IMR-90 (cell line): ENCODE measurements around the gene DHDH. TPM values are rescaled to one million over a fixed set of nuclear protein-coding genes. Genes with fewer than 3 reads are reported as not detected.

Experiments used
- ATAC-seq: fragments of 200-7000 bp; cut with Tn5 transposase; 2 replicates; pipeline ENCODE4 v1.9.1; 2020; ENCODE audit warnings: low read depth, mild to moderate bottlenecking, moderate library complexity
- BruUV-seq: library from RNA; stranded (reverse); fragments of 400-500 nt; replicated peaks from 2 replicates; lab custom pipeline; 2021; lab: Mats Ljungman, UMichigan
- CTCF ChIA-PET: fragments of 300-600 bp; formaldehyde crosslinking; extraction: SDS; loops from one replicate; lab custom pipeline; 2021; ENCODE audit warnings: antibody characterized with exemption; lab: Yijun Ruan, JAX
- POLR2A ChIA-PET: fragments of 300-600 bp; sonication (Branson Sonifier 250); formaldehyde crosslinking; loops from one replicate; lab custom pipeline; 2022; ENCODE audit warnings: antibody characterized with exemption; ENCODE audit not compliant: unreplicated experiment; lab: Charles Lee
- DNase-seq: peaks from one replicate; pipeline ENCODE4 v3.0.0; 2013
- H2AFZ ChIP-seq: replicated peaks from 2 replicates; pipeline ENCODE3; 2013; ENCODE audit warnings: low read length, mild to moderate bottlenecking; ENCODE audit not compliant: poor library complexity
- H2AK5ac ChIP-seq: 2 replicates; pipeline ENCODE4 v1.6.1; 2013; ENCODE audit warnings: low read depth, low read length, inconsistent platforms
- H2AK9ac ChIP-seq: replicated peaks from 2 replicates; pipeline ENCODE3; 2013; ENCODE audit warnings: mild to moderate bottlenecking, low read depth, low read length, moderate library complexity; ENCODE audit not compliant: poor library complexity
- H2BK120ac ChIP-seq: 2 replicates; pipeline ENCODE4 v1.6.1; 2013; ENCODE audit warnings: low read depth, low read length, inconsistent platforms
- H2BK15ac ChIP-seq: 3 replicates; pipeline ENCODE4 v1.6.1; 2013; ENCODE audit warnings: low read depth, low read length, inconsistent platforms
- H2BK20ac ChIP-seq: 2 replicates; pipeline ENCODE4 v1.6.1; 2013; ENCODE audit warnings: low read depth, mild to moderate bottlenecking, inconsistent platforms, low read length, moderate library complexity
- H2BK5ac ChIP-seq: 2 replicates; pipeline ENCODE4 v1.6.1; 2013; ENCODE audit warnings: mild to moderate bottlenecking, low read depth, low read length, inconsistent platforms; ENCODE audit not compliant: poor library complexity, severe bottlenecking
- H3K14ac ChIP-seq: replicated peaks from 2 replicates; pipeline ENCODE4 v1.6.1; 2013; ENCODE audit warnings: low read depth, low read length, inconsistent platforms
- H3K18ac ChIP-seq: 2 replicates; pipeline ENCODE4 v1.6.1; 2013; ENCODE audit warnings: low read depth, low read length, control low read depth
- H3K23ac ChIP-seq: 2 replicates; pipeline ENCODE4 v1.6.1; 2013; ENCODE audit warnings: low read depth, low read length, inconsistent platforms
- H3K27ac ChIP-seq: 2 replicates; pipeline ENCODE4 v1.5.1; 2013; ENCODE audit warnings: mild to moderate bottlenecking, control low read depth, low read length; ENCODE audit not compliant: insufficient read depth
- H3K27me3 ChIP-seq: 2 replicates; pipeline ENCODE4 v1.6.1; 2013; ENCODE audit warnings: low read length; ENCODE audit not compliant: control insufficient read depth, insufficient read depth
- H3K36me3 ChIP-seq: 2 replicates; pipeline ENCODE4 v1.6.1; 2013; ENCODE audit warnings: low read length, mixed read lengths; ENCODE audit not compliant: control insufficient read depth, insufficient read depth
- H3K4ac ChIP-seq: 2 replicates; pipeline ENCODE4 v1.6.1; 2013; ENCODE audit warnings: low read depth, low read length, inconsistent platforms
- H3K4me1 ChIP-seq: 2 replicates; pipeline ENCODE4 v1.6.1; 2013; ENCODE audit warnings: low read length, mixed read lengths; ENCODE audit not compliant: control insufficient read depth, insufficient read depth
- H3K4me2 ChIP-seq: 2 replicates; pipeline ENCODE4 v1.6.1; 2013; ENCODE audit warnings: low read depth, mild to moderate bottlenecking, control low read depth, low read length, moderate library complexity
- H3K4me3 ChIP-seq: 2 replicates; pipeline ENCODE4 v1.5.1; 2013; ENCODE audit warnings: low read depth, mild to moderate bottlenecking, control low read depth, low read length, moderate library complexity; ENCODE audit not compliant: insufficient read depth
- H3K56ac ChIP-seq: 2 replicates; pipeline ENCODE4 v1.6.1; 2013; ENCODE audit warnings: low read length, inconsistent platforms; ENCODE audit not compliant: insufficient read depth; ENCODE audit errors: extremely low read depth
- H3K79me1 ChIP-seq, 2 experiments: 2 replicates each; pipeline ENCODE4 v1.6.1; 2013; ENCODE audit warnings: low read length in 2 of 2, inconsistent platforms in 1 of 2, low read depth in 1 of 2
- H3K9ac ChIP-seq: 2 replicates; pipeline ENCODE4 v1.6.1; 2013; ENCODE audit warnings: low read depth, low read length, control low read depth
- H3K9me1 ChIP-seq: 2 replicates; pipeline ENCODE4 v1.6.1; 2013; ENCODE audit warnings: low read length, inconsistent platforms; ENCODE audit not compliant: insufficient read depth
- H3K9me3 ChIP-seq: 2 replicates; pipeline ENCODE4 v1.6.1; 2013; ENCODE audit warnings: low read length; ENCODE audit not compliant: control insufficient read depth, insufficient read depth
- H4K20me1 ChIP-seq: 2 replicates; pipeline ENCODE4 v1.6.1; 2013; ENCODE audit warnings: low read length, inconsistent platforms; ENCODE audit not compliant: insufficient read depth
- H4K5ac ChIP-seq: 2 replicates; pipeline ENCODE4 v1.6.1; 2013; ENCODE audit warnings: mild to moderate bottlenecking, low read depth, low read length, control low read depth
- H4K8ac ChIP-seq, 2 experiments: 2 replicates each; pipeline ENCODE4 v1.6.1; 2013; ENCODE audit warnings: low read depth in 2 of 2, low read length in 2 of 2, control low read depth in 1 of 2, inconsistent platforms in 1 of 2
- H4K91ac ChIP-seq: 2 replicates; pipeline ENCODE4 v1.6.1; 2013; ENCODE audit warnings: low read depth, low read length, inconsistent platforms; ENCODE audit not compliant: insufficient read depth
- BHLHE40 ChIP-seq: fragments of 150-350 bp; IDR thresholded peaks from 2 replicates; pipeline ENCODE4 v1.6.1; 2016; ENCODE audit warnings: mild to moderate bottlenecking, low read depth, low read length
- CHD1 ChIP-seq: IDR thresholded peaks from 2 replicates; pipeline ENCODE4 v1.6.1; 2012; ENCODE audit warnings: low read depth, low read length, improper control_type of control experiment
- CTCF ChIP-seq: conservative IDR thresholded peaks from 2 replicates; pipeline ENCODE4 v1.5.1; 2012; ENCODE audit warnings: mild to moderate bottlenecking, low read depth, low read length, improper control_type of control experiment
- ELK1 ChIP-seq: fragments of 150-350 bp; IDR thresholded peaks from 2 replicates; pipeline ENCODE4 v1.6.1; 2016; ENCODE audit warnings: low read depth, mild to moderate bottlenecking, low read length, moderate library complexity, borderline replicate concordance
- FOS ChIP-seq: fragments of 150-350 bp; IDR thresholded peaks from 2 replicates; pipeline ENCODE4 v1.6.1; 2016; ENCODE audit warnings: low read depth, low read length
- MAFK ChIP-seq: IDR thresholded peaks from 2 replicates; pipeline ENCODE4 v1.6.1; 2012; ENCODE audit warnings: low read depth, low read length, improper control_type of control experiment
- MAZ ChIP-seq: IDR thresholded peaks from 2 replicates; pipeline ENCODE4 v1.6.1; 2012; ENCODE audit warnings: low read depth, mild to moderate bottlenecking, low read length, improper control_type of control experiment, moderate library complexity, borderline replicate concordance
- MXI1 ChIP-seq: IDR thresholded peaks from 2 replicates; pipeline ENCODE4 v1.6.1; 2012; ENCODE audit warnings: low read depth, mild to moderate bottlenecking, low read length, moderate library complexity, borderline replicate concordance
- NFE2L2 ChIP-seq: fragments of 150-350 bp; IDR thresholded peaks from 2 replicates; pipeline ENCODE4 v1.6.1; 2016; ENCODE audit warnings: low read depth, mild to moderate bottlenecking, low read length
- POLR2A ChIP-seq: IDR thresholded peaks from 2 replicates; pipeline ENCODE4 v1.6.1; 2012; ENCODE audit warnings: mild to moderate bottlenecking, low read depth, low read length
- RAD21 ChIP-seq: IDR thresholded peaks from 2 replicates; pipeline ENCODE4 v1.6.1; 2012; ENCODE audit warnings: low read length, improper control_type of control experiment
- RFX5 ChIP-seq: IDR thresholded peaks from 2 replicates; pipeline ENCODE4 v1.8.0; 2012; ENCODE audit warnings: low read depth, mild to moderate bottlenecking, low read length, moderate library complexity
- SMC3 ChIP-seq: fragments of 150-350 bp; IDR thresholded peaks from 2 replicates; pipeline ENCODE4 v1.6.1; 2016; ENCODE audit warnings: low read depth, mild to moderate bottlenecking, antibody characterized with exemption, low read length, moderate library complexity
- USF2 ChIP-seq: fragments of 150-350 bp; IDR thresholded peaks from 2 replicates; pipeline ENCODE4 v1.6.1; 2017; ENCODE audit warnings: mild to moderate bottlenecking, antibody characterized with exemption, low read length, low read depth
- WGBS, 2 experiments: methylation state at CpG; one replicate each; pipeline versions ENCODE4 v1.1.5 to v1.1.7; 2013; ENCODE audit warnings: missing lambda C conversion rate in 2 of 2; ENCODE audit not compliant: insufficient read length in 1 of 2; ENCODE audit errors: extremely low coverage in 2 of 2; 5-methylcytosine and 5-hydroxymethylcytosine counted together
- dilution Hi-C: fragments of 300-500 bp; cut with HindIII; formaldehyde crosslinking; loops from one replicate; pipeline ENCODE4 v1.14.3; 2018; ENCODE audit warnings: low sequenced_read_pairs; ENCODE audit not compliant: unreplicated experiment
- in situ Hi-C: fragments of 300-500 bp; cut with MboI; formaldehyde crosslinking; loops from 3 replicates; pipeline ENCODE4 v1.14.3; 2019; ENCODE audit warnings: low sequenced_read_pairs, inconsistent platforms, mixed read lengths
- intact Hi-C: fragments of 100-400 bp; cut with micrococcal nuclease; formaldehyde crosslinking; loops from 2 replicates; pipeline ENCODE4 v1.10.0; 2022
- polyA plus RNA-seq, 3 experiments: library from polyadenylated mRNA; depleted of rRNA; stranded (reverse); fragments of >200 nt; gene quantifications; 2 replicates each; pipeline ENCODE4 v1.2.3, GENCODE V29; 2012; ENCODE audit warnings: low replicate concordance in 1 of 3
- total RNA-seq: library from RNA; depleted of rRNA; stranded (reverse); fragments of >200 nt; gene quantifications from 2 replicates; pipeline ENCODE4 v1.2.3, GENCODE V29; 2012

The DHDH gene
- total and polyA plus RNA-seq, 2 of the 4 experiments (the other 2 are of a cell fraction) = 0.36 to 0.53 TPM

GRCh38 chr19:48965040-48965805 is 31.7 kb downstream of the DHDH start, which contains the start of gene FTL:
TSS of gene FTL (plus strand) at chr19:48965309. CDS start at chr19:48965508, 199 bp downstream.
- H3K27me3 ChIP-seq = no peaks in the 10 kb centered on the region
- H2AK5ac ChIP-seq = peak within 1 kb of the TSS; percentile 94
- H3K4ac ChIP-seq = peak within 1 kb of the TSS; percentile 99
- peaks cover 30% of the 10 kb centered on the region for H3K36me3 ChIP-seq
- peak; percentile 74 for ATAC-seq
- H3K18ac ChIP-seq = peak within 1 kb of the TSS; percentile 96
- ChIA-PET CTCF (interaction anchor here (0.7 kb wide), 1 partner anchor 47 kb away, joined by 3 read pairs; no protein-coding TSS in a partner anchor), POLR2A (no interaction called here)
- peak within 1 kb of the TSS; percentile 99 for H2BK20ac ChIP-seq
- no peaks in the 10 kb centered on the region for H3K9me3 ChIP-seq
- H3K14ac ChIP-seq = peak within 1 kb of the TSS; percentile 98
- peak within 1 kb of the TSS; percentile 91 for H3K4me2 ChIP-seq
- H2BK120ac ChIP-seq = peak within 1 kb of the TSS; percentile 99
- H4K91ac ChIP-seq = peak within 1 kb of the TSS; percentile 98
- H3K4me1 ChIP-seq = peaks cover 20% of the 10 kb centered on the region
- H4K20me1 ChIP-seq = peaks cover 42% of the 10 kb centered on the region
- H3K27ac ChIP-seq = peak within 1 kb of the TSS; percentile 96
- peak within 1 kb of the TSS; percentile 99 for H2BK5ac ChIP-seq
- H4K5ac ChIP-seq = peak within 1 kb of the TSS; percentile 95
- H4K8ac ChIP-seq = peak within 1 kb of the TSS; percentile 63 to 92
- H2AFZ ChIP-seq = peak within 1 kb of the TSS; percentile 82
- in situ Hi-C loops = loop anchor here (10.0 kb wide), 1 partner anchor 320 kb away; the partner anchor contains the start of gene CA11
- peak within 1 kb of the TSS; percentile 99 for H3K23ac ChIP-seq
- peaks cover 0 to 57% of the 10 kb centered on the region in 2 experiments; a peak in 3 of 4 replicates for H3K79me1 ChIP-seq
- BruUV-seq = no TSS peak
- H3K9ac ChIP-seq = peak within 1 kb of the TSS; percentile 84
- intact Hi-C loops = loop anchor here (2.0 to 10.0 kb wide), 2 partner anchors 90 to 320 kb away; partner anchors contain the start of gene CA11
- H3K4me3 ChIP-seq = peak within 1 kb of the TSS; percentile 78
- H3K9me1 ChIP-seq = peaks cover 11% of the 10 kb centered on the region
- H2AK9ac ChIP-seq = peak within 1 kb of the TSS; percentile 92
- WGBS, 2 experiments = 0% methylated on average over 32 of the region's 52 CpGs; no CpG with 5 or more reads in 1 of the 2 experiments
- dilution Hi-C loops = no loop called here
- peak; percentile 94 for DNase-seq
- H2BK15ac ChIP-seq = peak within 1 kb of the TSS; percentile 80
- H3K56ac ChIP-seq = peak within 1 kb of the TSS; percentile 86
- TF ChIP-seq SMC3 (0 out of 2 replicates have a peak, but pooled peaks have one; percentile 5), POLR2A (peak; percentile 99), CHD1 (no peak), ELK1 (no peak), RAD21 (no peak), FOS (no peak), NFE2L2 (peak; percentile 44; the same call in 1 of the 2 replicates), CTCF (no peak), MAZ (peak; percentile 77; the same call in 1 of the 2 replicates), BHLHE40 (peak; percentile 85), USF2 (peak; percentile 60), MAFK (no peak), MXI1 (no peak), RFX5 (no peak)
